Right lung (tissue), 10 donors: ENCODE results near the gene TIMM13. TPM values are rescaled to one million over a fixed set of nuclear protein-coding genes. Genes with fewer than 3 reads are reported as not detected.
"Not testable (repeated sequence)": the region's sequence is repeated elsewhere in the genome, so short reads cannot be mapped to it uniquely, and the experiment has no call there.

Experiments
- DNase-seq, 2 donors: peaks; one replicate each; pipeline ENCODE4 v3.0.0-alpha.2; 2013
- long read RNA-seq, 8 donors: transcript quantifications; one replicate each; lab custom pipeline, GENCODE V29; 2026
- polyA plus RNA-seq, 5 donors: library from polyadenylated mRNA; unstranded; fragments of 120-200 nt; gene quantifications; one replicate each; pipeline versions ENCODE4 v1.2.1 to v1.2.3, GENCODE V29; 2013; ENCODE audit warnings: inconsistent platforms in 1 of 5, low replicate concordance in 1 of 5; ENCODE audit not compliant: insufficient read length in 5 of 5, insufficient read depth in 1 of 5

TIMM13 gene
- polyA plus RNA-seq = 100 to 1,000 TPM in 1 of 5 donors, 10 to 100 TPM in 4; 48.1 to 108 (median 65.5) TPM
- long read RNA-seq, donor 1, transcript TIMM13-201 (3 exons, 1,973 nt) = major isoform, 129 of 135 reads
- long read RNA-seq, donor 1, partial matches to known transcripts = 6 of 135 reads
- long read RNA-seq, donor 1, other reads (novel, unspliced or antisense) = 0 of 135 reads
- long read RNA-seq, donor 2, transcript TIMM13-201 (3 exons, 1,973 nt) = major isoform, 85 of 90 reads
- long read RNA-seq, donor 2, partial matches to known transcripts = 5 of 90 reads
- long read RNA-seq, donor 2, other reads (novel, unspliced or antisense) = 0 of 90 reads
- long read RNA-seq, donor 3, transcript TIMM13-201 (3 exons, 1,973 nt) = major isoform, 116 of 125 reads
- long read RNA-seq, donor 3, partial matches to known transcripts = 9 of 125 reads
- long read RNA-seq, donor 3, other reads (novel, unspliced or antisense) = 0 of 125 reads
- long read RNA-seq, donor 4, transcript TIMM13-201 (3 exons, 1,973 nt) = major isoform, 66 of 88 reads
- long read RNA-seq, donor 4, partial matches to known transcripts = 22 of 88 reads
- long read RNA-seq, donor 4, other reads (novel, unspliced or antisense) = 0 of 88 reads
- long read RNA-seq, donor 5, transcript TIMM13-201 (3 exons, 1,973 nt) = major isoform, 139 of 148 reads
- long read RNA-seq, donor 5, partial matches to known transcripts = 0 of 148 reads
- long read RNA-seq, donor 5, other reads (novel, unspliced or antisense) = 7 of 148 reads
- long read RNA-seq, donor 6, transcript TIMM13-201 (3 exons, 1,973 nt) = major isoform, 162 of 176 reads
- long read RNA-seq, donor 6, partial matches to known transcripts = 7 of 176 reads
- long read RNA-seq, donor 6, other reads (novel, unspliced or antisense) = 6 of 176 reads
- long read RNA-seq, donor 7, transcript TIMM13-201 (3 exons, 1,973 nt) = major isoform, 115 of 121 reads
- long read RNA-seq, donor 7, partial matches to known transcripts = 0 of 121 reads
- long read RNA-seq, donor 7, other reads (novel, unspliced or antisense) = 6 of 121 reads
- long read RNA-seq, donor 8, transcript TIMM13-201 (3 exons, 1,973 nt) = major isoform, 47 of 47 reads
- long read RNA-seq, donor 8, partial matches to known transcripts = 0 of 47 reads
- long read RNA-seq, donor 8, other reads (novel, unspliced or antisense) = 0 of 47 reads

DNA sequence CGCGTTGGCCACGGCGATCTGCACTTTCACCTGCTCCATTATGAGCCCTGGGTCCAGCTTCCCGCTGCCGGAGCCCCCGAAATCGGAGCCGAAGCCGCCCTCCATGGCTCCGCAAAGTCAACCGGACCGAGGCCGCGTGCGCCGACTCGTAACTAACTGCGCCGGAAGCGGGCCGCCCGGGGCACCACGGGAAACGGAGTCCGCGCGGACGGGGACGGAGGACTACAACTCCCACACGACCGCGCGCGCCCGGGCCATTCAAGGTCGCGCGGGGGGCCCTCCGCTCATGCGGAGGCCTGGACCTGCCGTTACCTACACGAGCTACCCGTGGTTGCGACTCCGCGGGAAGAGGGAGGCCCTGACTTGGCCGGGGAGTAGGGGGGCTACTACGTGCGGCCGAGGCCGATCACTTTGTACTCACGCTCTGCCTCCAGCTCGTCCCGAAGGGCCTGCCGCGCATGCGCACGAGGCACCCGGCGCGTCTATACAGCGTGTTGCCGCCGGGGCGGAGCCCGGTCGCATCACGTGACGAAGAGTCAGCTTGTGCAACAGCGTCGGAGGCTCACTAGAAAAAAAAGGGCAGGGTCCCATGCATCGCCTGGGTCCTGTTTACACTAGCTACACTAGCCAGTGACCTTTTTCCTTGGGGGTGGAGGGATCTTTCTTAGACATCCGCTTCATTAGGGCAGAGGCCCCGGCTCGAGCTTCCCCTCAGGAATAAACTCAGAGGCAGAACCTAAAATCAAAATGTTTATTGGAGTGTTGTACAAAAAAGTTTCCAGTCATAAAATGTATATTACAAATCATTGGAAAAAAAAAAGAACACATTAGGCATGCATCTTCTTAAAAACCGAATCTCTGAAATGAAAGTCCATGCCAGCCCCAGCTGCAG, at the start of gene TIMM13:
Gene TIMM13 (minus strand): TSS at position 158 of the 892 bp plus-strand sequence. CDS start 53 bp downstream, at position 105.
- DNase-seq = peak; percentile 99 to 100

DNA sequence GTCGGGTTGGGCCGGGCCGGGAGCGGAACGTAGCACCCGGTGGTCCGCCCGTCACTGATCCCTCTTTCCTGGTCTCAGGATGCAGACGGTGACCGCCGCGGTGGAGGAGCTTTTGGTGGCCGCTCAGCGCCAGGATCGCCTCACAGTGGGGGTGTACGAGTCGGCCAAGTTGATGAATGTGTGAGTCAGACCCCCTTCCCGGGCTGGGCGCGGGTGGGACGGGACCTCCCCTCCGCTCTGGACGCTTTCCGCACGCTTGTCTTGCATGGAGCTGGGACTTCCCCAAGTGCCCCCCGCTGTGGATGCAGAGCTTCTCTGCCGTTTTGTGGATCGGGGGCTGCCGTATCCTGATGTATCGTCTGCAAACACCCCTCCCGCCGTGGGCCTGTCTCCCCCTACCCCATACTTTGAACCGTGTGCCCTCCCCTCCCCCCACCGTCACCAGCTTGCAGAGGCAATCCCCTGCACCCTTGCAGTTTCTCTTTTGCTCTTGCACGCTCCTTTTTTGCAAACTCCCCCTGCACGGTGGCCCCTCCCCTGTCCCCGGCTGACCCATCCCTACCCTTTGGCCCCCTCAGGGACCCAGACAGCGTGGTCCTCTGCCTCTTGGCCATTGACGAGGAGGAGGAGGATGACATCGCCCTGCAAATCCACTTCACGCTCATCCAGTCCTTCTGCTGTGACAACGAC, 49.2 kb upstream of the TIMM13 start:
- DNase-seq = no peak

DNA sequence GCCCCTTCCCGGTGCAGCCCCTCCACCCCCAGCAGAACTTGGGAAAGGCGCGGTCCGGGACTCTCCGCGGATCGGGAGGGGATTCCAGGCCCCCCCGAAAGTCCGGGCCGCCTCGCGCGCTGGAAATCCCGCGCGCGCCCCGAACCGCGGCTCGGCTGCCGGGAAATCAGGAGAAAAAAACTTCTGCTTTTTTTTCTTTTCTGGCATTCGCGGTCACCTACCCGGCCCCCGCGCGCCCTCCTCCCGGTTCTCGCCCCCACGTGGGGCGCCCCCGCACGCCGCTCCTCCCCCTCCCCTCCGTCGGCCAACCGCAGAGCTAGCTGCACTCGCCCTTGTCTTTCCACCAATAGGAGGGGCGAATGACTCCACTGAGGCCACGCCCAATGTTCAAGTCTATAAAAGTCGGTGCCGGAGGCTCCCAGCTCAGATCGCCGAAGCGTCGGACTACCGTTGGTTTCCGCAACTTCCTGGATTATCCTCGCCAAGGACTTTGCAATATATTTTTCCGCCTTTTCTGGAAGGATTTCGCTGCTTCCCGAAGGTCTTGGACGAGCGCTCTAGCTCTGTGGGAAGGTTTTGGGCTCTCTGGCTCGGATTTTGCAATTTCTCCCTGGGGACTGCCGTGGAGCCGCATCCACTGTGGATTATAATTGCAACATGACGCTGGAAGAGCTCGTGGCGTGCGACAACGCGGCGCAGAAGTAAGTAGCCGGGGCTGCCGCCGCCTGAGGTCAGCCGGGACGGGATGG, 48.5 kb upstream of the TIMM13 start, which contains the start of gene GADD45B:
Gene GADD45B (plus strand): TSS at position 426 of the 749 bp plus-strand sequence. CDS start 232 bp downstream, at position 658.
- DNase-seq = peak; percentile 95 to 96

DNA sequence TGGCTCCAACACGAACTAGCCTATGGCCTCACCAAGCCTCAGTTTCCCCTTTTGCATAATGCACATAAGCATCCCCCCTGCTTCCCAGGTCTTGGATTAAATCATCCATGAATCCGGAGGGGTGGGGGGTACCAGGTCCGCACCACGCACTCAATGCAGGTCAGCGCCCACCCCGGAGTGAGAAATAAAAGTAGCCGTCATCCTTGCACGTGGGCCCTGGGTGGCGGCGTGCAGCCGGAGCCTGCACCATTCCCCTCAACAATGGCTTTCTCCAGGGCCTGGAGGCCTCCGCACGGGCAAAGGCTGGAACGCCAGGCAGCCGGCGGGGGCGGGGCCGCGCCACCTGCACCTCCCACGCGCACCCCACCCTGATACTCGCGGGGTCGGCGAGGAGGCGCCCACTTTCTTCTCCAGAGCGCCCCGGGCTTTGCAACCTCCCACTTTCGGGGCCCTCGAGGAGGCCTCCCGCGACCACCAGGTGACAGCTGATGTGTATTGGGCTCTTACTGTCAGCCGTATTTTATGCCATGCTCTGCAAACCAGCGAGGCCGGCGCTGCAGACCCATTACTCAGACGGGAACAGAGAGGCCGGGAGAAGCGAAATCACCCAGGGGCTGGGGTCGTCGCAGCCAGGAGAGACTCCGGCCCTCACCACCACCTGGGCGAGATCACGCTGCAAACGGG, 47.8 kb upstream of the TIMM13 start:
- no peak for DNase-seq

DNA sequence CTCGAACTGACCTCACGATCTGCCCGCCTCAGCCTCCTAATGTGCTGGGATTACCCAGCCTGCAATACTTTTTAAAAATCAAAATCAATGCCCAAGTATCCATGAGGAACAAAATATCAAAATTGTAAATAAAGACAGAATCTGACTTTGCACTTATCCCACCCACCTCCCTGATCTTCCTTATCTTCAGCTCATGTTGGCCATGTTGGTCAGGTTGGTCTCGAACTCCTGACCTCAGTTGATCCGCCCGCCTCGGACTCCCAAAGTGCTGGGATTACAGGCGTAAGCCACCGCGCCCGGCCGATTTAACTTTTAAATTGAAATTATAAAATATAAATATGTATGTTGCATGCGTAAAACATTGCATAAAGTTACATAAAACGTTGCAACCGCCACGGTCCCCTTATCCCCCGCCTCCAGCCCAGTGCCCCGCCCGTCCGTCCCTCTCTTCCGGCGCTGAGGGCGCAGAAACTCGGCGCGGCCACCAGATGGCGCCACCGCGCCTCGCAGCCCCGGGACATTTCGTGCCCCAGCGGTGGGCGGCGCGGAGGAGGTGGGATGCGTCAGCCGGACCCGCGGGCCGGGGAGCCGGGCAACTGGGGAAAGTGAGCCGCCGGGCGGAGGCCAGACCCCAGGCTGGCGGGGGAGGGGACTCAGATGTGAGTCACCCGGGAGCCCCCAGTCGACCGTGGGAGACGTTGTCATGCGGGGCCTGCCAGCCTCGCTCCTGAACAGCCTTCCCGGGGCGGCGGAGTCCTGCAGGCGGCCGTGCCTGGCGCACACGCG, 47.0 kb upstream of the TIMM13 start:
- peak; percentile 81 to 82 for DNase-seq

DNA sequence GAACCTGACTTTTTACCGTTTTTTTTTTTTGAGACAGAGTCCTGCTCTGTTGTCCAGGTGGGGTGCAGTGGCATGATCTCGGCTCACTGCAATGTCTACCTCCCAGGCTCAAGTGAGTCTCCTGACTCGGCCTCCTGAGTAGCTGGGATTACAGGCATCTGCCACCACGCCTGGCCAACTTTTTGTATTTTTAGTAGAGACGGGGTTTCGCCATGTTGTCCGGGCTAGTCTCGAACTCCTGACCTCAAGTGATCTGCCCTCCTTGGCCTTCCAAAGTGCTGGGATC, 42.5 kb upstream of the TIMM13 start:
- not testable (repeated sequence) for DNase-seq

DNA sequence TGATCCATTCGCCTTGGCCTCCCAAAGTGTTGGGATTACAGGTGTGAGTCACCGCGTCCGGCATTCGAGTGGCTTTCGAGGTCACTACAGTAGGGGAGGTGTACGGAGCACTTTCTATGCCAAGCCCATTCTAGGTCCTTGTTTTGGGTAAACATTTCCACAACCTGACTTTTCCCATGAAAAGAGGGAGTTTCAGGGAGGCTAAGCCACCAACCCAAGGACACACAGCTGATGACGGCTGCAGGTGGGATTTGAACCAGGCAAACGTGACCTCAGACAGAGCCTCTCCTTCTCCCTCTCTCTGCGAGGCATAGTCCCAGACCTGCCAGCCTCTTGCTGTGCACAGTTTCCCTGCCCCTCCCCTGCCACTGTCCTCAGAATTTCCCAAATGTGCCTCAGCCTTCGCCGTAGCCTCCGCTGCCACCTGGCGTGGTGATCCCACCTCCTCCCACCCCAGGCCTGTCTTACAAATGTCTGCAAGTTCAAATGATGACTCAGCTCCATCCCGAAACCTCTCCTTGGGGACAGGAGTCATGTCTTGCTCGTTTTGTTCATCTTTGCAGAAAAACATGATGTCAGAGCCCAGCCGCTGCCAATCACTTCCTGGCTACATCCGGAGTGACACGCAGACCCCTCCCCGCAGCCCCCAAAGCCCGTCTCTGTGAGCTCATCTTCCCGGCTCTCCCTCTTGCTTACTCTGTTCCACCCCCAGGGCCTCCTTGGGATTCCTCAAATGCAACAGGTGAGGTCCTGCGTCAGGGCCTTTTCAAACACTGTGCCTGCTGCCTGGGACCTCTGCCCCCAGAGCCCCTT, 41.9 kb upstream of the TIMM13 start:
- DNase-seq = no peak

DNA sequence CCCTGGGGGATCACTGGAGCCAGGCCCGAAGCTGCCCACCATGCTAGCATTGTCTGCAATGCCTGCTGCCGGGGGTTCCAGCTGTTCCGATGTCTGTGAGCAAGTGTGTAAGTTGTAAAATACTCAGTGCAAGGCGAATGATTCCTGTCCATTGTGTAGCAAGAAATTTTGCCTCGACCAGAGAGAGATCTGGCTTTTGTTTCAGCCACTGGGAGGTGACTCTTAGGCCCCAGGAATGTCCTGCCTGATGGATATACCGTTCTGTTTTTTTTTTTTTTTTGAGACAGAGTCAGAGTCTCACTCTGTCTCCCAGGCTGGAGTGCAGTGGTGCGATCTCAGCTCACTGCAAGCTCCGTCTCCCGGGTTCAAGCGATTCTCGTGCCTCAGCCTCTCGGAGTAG, 41.2 kb upstream of the TIMM13 start:
- DNase-seq = no peak

DNA sequence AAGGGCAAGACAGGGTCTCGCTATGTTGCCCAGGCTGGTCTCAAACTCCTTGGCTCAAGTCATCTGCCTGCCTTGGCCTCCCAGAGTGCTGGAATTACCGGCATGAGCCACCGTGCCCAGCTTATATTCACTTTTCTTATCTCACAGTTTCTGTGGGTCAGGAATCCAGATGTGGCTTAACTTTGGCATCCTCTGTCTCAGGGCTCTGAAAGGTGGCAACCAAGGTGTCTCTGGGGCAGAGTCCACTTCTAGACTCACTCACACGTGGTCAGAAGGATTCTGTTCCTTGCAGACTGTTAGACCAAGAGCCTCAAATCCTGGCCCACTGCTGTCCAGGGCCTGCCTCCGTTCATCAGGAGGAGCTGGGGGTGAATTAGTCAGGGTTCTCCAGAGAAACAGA, 37.0 kb upstream of the TIMM13 start:
- no peak for DNase-seq

DNA sequence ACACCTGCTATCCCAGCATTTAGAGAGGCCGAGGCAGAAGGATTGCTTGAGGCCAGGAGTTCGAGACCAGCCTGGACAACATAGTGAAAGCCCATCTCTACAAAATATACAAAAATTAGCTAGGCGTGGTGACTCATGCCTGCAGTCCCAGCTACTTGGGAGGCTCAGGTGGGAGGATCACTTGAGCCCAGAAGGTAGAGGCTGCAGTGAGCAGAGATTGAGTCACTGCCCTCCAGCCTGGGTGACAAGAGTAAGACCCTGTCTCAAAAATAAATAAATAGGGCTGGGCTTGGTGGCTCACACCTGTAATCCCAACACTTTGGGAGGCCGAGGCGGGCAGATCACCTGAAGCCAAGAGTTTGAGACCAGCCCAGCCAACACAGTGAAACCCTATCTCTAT, 36.3 kb upstream of the TIMM13 start:
- not testable (repeated sequence) for DNase-seq

DNA sequence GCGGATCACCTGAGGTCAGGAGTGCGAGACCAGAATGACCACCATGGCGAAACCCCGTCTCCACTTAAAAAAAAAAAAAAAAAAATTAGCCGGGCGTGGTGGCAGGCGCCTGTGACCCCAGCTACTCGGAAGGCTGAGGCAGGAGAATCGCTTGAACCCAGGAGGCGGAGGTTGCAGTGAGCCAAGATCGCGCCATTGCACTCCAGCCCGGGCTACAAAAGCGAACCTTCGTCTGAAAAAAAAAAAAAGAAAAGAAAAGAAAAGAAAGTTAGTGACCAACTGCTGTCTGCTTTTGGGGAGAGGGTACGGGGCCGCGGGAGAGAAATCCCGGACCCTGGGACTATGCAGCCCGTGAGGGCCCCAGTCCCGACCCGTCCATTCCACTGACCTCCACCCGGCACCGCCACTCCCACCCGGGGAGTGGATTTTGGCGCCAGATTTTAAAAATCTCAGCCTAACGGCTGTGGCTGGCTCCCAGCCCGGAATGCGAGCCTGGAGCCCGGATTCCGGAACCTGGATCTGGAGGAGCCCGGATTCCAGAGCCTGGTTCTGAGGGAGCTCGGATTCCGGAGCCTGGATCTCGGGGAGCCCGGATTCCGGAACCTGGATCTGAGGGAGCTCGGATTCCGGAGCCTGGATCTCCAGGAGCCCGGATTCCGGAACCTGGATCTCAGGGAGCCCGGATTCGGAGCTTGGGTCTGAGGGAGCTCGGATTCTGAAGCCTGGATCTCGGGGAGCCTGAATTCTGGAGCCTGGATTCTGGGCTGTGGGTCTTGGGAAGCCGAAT, 35.4 kb upstream of the TIMM13 start:
- peak; percentile 91 to 92 for DNase-seq

DNA sequence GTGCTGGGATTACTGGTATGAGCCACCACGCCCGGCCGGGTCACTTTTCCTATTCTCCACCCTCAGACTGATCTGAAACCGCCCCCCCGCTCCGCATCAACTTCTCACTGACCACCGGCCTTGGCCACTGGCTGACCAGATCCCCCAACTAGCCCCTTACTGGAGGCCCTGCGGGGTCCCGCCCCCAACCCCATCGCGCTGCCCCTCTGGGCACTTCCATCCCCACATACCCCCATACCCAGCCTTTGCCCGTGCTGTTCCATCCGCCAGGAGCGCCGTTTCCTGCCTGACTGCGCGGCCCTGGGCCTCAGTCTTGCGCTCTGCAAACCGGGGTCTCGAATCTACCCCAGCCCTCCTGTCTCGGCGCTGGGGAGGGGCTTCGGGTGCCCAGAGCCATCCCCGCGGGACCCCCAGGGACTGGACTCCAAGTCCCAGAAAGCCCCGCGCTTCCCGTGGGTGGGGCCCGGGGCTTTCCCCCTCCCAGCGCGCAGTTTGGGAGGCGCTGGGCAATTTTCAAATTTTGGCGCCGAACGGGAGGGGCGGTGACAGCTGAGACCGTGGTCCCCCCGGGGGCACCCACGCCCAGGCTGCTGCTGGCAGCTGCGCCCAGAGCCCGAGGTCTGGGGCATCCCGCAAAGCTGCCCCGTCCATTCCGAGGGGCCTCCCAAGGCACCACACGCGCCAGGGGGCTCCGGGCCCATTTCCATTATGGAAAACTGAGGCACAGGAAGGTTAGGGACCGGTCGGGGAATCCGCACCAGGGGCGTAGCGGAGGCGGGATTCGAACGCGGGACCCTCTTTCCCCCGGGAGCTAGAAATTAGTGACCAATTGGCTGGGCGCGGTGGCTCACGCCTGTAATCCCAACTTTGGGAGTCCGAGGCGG, 34.6 kb upstream of the TIMM13 start:
- DNase-seq = peak in 1 of 2 donors; percentile 35

DNA sequence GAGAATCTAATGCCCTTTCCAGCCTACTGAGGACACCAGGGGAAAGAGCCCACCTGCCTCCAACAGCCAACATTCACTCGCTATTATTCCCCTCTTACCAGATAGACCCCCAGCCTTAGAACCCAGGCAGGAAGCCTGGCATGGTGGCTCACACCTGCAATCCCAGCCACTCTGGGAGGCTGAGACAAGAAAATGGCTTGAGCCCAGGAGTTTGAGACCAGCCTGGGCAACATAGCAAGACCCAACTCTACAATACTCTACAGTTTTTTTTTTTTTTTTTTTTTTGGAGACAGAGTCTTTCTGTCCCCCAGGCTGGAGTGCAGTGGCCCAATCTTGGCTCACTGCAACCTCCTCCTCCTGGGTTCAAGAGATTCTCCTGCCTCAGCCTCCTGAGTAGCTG, 32.9 kb upstream of the TIMM13 start:
- no peak for DNase-seq

DNA sequence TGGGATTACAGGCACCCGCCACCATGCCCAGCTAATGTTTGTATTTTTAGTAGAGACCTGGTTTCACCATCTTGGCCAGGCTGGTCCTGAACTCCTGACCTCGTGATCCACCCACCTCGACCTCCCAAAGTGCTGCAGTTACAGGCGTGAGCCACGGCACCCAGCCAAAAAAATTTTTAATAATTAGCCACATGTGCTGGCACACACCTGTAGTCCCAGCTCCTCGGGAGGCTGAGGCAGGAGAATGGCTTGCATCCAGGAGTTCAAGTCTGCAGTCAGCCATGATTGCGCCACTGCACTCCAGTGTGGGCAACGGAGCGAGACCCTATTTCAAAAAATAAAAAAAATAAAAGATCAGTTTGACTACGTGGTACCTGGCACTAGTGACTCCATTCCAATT, 31.4 kb upstream of the TIMM13 start:
- not testable (repeated sequence) for DNase-seq

DNA sequence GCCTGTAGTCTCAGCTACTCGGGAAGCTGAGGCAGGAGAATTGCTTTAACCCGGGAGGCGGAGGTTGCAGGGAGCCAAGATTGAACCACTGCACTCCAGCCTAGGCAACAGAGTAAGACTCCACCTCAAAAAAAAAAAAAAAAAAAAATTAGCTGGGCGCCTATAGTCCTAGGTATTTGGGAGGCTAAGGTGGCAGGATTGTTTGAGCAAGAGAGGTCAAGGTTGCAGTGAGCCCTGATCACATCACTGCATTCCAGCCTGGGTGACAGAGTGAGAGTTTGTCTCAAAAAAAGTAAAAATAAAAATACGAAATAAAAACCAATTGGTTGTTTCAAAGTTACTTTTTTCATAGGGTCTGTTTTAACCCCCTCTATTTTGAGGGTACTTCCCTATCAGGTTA, 30.7 kb upstream of the TIMM13 start:
- no peak for DNase-seq
